Astrocyte of the spinal cord (primary cell): ENCODE measurements around the gene GPBP1.

ENCODE experiments used
- DNase-seq: peaks from one replicate; pipeline ENCODE4 v3.0.0; 2011; ENCODE audit warnings: low read depth, low spot score
- H3K4me3 ChIP-seq: 2 replicates; pipeline ENCODE4 v1.5.1; 2011; ENCODE audit warnings: low read depth, mild to moderate bottlenecking, low read length, moderate library complexity
- CTCF ChIP-seq: IDR thresholded peaks from 2 replicates; pipeline ENCODE4 v1.5.1; 2012; ENCODE audit warnings: low read depth, mild to moderate bottlenecking, low read length, inconsistent platforms
- in situ Hi-C: cut with HindIII; loops from 2 replicates; pipeline ENCODE4 v1.10.0; 2017; ENCODE audit warnings: low sequenced_read_pairs

GPBP1 gene

DNA sequence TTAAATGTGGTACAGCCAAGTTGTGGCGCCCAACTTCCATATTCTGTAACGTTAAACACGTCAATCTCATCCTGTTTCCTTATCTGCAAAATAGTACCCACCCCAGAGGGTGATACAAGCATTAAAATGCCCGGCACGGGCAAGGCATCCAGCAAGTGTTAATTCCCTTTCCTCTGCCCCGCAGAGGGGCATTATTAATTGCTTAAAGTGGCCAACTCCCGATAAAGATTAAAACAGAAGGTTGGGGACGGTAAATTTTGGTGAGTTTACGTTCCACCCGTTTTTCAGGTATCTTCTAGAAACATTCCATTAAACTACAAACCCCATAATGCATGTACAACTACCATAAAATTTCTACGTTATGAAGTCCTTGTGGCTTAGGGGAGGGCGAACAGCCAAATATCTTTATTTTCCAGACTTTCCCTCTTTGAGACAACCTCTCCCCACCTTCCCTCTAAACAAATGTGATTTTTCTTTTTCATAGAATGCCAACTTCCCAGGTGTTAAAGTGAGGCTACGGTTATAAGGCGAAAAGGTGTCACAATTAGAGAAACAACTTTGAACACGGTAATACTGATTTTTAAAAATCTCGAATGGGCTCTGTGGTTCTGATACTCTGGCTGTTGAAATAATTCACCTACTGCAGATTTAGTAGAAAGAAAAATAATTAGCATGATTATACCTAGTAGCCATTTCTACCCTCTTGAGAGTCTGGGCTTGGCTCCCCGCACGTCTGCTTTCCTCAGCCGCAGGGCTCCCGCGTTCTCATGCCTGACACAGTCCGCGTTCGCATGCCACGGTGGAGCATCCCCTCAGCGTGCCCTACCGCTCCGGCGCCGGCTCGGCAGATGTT, 1.2 kb upstream of the GPBP1 start:
- peak; percentile 59 for DNase-seq
- in situ Hi-C loops = no loop called here
- TF ChIP-seq CTCF = no peak
- peak overlapping the region; percentile 79 for H3K4me3 ChIP-seq

DNA sequence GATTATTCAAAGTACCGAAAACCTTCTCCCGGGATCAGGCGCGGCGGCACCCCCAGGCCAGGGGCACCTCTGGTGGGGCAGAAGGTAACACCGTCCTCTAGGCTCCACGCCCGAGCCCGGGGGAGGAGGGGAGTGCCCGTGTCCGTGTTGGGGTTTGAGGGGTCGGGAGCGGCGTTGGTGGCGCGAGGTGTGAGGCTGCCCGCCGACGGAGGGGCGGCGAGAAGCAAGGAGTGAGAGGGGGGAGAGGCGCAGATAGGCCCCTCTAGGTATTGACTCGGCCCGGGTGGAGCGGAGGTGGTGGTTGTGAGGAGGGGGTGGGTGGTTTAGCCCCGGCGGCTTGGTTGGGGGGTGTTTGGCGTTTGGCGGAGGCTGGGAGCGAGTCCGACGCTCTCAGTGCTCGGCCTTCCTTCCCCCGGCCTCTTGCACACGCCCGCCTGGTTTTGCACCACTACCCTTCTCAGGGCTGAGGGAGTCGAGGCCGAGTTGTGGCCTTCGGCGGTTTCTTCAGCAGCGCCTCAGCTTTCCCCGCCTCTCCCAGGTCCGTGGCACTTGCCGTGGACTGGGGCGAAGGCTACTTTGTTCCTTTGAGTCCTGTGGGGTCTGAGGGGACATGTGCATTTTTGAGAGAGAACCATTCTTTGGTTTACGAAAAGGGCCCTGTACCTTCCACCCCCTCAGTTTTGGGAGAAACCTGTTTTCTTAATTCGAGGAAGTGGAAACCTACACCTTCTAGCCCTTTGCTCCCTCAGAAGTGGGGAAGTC, 450 bp downstream of the GPBP1 start:
- no peak for DNase-seq
- peak overlapping the region; percentile 79 for H3K4me3 ChIP-seq
- no peak for TF ChIP-seq CTCF
- in situ Hi-C loops = no loop called here

- in situ Hi-C loops = no loop called here
- TF ChIP-seq CTCF = no peak
- peak overlapping the region; percentile 79 for H3K4me3 ChIP-seq
- DNase-seq = no peak
These were observed 1.1 kb downstream of the GPBP1 start for GRCh38 chr5:57174890-57175510.

DNA sequence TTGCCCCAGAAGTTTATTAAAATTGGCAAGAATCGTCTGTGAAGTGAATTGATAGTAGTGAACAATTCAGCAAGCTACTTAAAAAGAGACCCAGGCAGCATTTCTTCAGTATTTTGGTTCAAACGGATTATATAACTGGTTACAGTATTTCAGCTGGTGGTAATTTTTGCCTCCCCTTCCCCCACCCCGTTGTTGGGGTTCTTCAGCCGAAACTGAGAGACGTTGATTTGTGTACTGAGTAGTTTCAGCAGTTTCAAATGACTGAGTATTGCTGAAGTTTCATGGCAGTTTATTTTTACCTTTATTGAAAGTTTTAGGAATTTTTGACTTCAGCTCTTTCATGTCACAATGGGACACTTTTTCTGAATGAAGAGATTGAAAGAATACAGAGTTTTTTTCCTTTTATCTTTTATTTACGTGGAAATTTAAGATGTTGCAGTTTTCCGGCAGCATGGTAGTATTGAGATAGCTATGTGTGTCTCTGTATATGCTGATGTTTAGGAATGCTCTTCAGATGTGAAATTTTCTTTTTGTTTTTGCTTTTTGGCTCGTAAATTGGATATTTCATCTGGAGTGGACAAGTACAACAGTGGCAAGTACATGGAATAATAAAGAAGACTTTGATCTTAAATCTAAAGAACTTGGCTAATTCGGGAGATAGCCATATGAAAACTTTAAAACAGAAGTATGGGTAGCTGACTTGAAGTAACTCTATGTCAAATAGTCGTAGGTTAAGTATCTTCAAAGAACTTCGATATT, 1.9 kb downstream of the GPBP1 start:
- in situ Hi-C loops = no loop called here
- DNase-seq = no peak
- TF ChIP-seq CTCF = no peak

GRCh38 chr5:57176350-57176857, 2.5 kb downstream of the GPBP1 start:
- peak; percentile 86 for DNase-seq

More for the DNA sequence above, 1.9 kb downstream of the GPBP1 start:
- H3K4me3 ChIP-seq = peak overlapping the region; percentile 79

More at GRCh38 chr5:57176350-57176857, 2.5 kb downstream of the GPBP1 start:
- H3K4me3 ChIP-seq = peak overlapping the region; percentile 79
- in situ Hi-C loops = no loop called here
- TF ChIP-seq CTCF = no peak
